Esophagus (tissue), 2 donors: ENCODE measurements around the gene BCAM. TPM values are rescaled to one million over a fixed set of nuclear protein-coding genes. Genes with fewer than 3 reads are reported as not detected.
"Not testable (repeated sequence)": the region's sequence is repeated elsewhere in the genome, so short reads cannot be mapped to it uniquely, and the experiment has no call there.

Experiments
- H3K27ac ChIP-seq, 2 donors: one replicate each; pipeline ENCODE4 v1.5.1; 2013; ENCODE audit warnings: low read depth in 2 of 2, mild to moderate bottlenecking in 2 of 2, inconsistent platforms in 1 of 2, low read length in 1 of 2, moderate library complexity in 1 of 2
- H3K27me3 ChIP-seq, 2 donors: one replicate each; pipeline ENCODE4 v1.6.1; 2013; ENCODE audit warnings: low read length in 2 of 2, control low read depth in 1 of 2, mild to moderate bottlenecking in 1 of 2; ENCODE audit not compliant: insufficient read depth in 2 of 2, control insufficient read depth in 1 of 2
- H3K36me3 ChIP-seq, 2 donors: one replicate each; pipeline ENCODE4 v1.6.1; 2013; ENCODE audit warnings: low read length in 1 of 2; ENCODE audit not compliant: control insufficient read depth in 2 of 2, insufficient read depth in 2 of 2
- H3K4me1 ChIP-seq, 2 donors: one replicate each; pipeline ENCODE4 v1.6.1; 2013; ENCODE audit warnings: low read length in 1 of 2; ENCODE audit not compliant: control insufficient read depth in 2 of 2, insufficient read depth in 2 of 2
- H3K4me3 ChIP-seq, 2 donors: one replicate each; pipeline ENCODE4 v1.5.1; 2013; ENCODE audit warnings: low read length in 2 of 2, mild to moderate bottlenecking in 2 of 2, low read depth in 1 of 2, moderate library complexity in 1 of 2
- H3K9me3 ChIP-seq, 2 donors: one replicate each; pipeline ENCODE4 v1.6.1; 2013; ENCODE audit warnings: mild to moderate bottlenecking in 2 of 2, low read depth in 1 of 2, low read length in 1 of 2, moderate library complexity in 1 of 2; ENCODE audit not compliant: control insufficient read depth in 2 of 2, insufficient read depth in 1 of 2
- WGBS, 2 donors: extraction: QIAGEN DNeasy Blood & Tissue Kit; methylation state at CpG; one replicate each; pipeline ENCODE4 v1.1.7; 2013; 5-methylcytosine and 5-hydroxymethylcytosine counted together
- polyA plus RNA-seq, 2 donors: library from polyadenylated mRNA; stranded (reverse); fragments of 200-250 nt; gene quantifications; one replicate each; pipeline ENCODE4 v1.2.3, GENCODE V29; 2013
- donor health status: healthy with polysubstance abuse.
- donor health status: Bipolar disorder and iron deficiency.

The BCAM gene
- polyA plus RNA-seq, 2 donors: 18.0 to 22.1 TPM

- H3K4me1 ChIP-seq: peaks cover 0 to 4% of the 10 kb centered on the region in 2 donors
- no peaks in the 10 kb centered on the region for H3K9me3 ChIP-seq
- H3K4me3 ChIP-seq: no peak overlapping the region
- H3K27ac ChIP-seq: peak overlapping the region; percentile 77 to 89
- no peaks in the 10 kb centered on the region for H3K36me3 ChIP-seq
- H3K27me3 ChIP-seq: no peaks in the 10 kb centered on the region
- 50 to 59% methylated on average over 6 of the region's 6 CpGs for WGBS, 2 donors
Measured at GRCh38 chr19:44775676-44776240, 33.1 kb upstream of the BCAM start.

- Histone ChIP-seq H3K27ac (peak overlapping the region; percentile 96 to 97), H3K4me1 (peaks cover 0 to 9% of the 10 kb centered on the region in 2 donors), H3K9me3 (no peaks in the 10 kb centered on the region), H3K4me3 (no peak overlapping the region), H3K36me3 (no peaks in the 10 kb centered on the region), H3K27me3 (no peaks in the 10 kb centered on the region)
- 57 to 58% methylated on average over 23 of the region's 23 CpGs for WGBS, 2 donors
Measured at GRCh38 chr19:44776402-44777096, 32.4 kb upstream of the BCAM start.

GRCh38 chr19:44777715-44778347 lies 31.1 kb upstream of the BCAM start, which contains the start of gene CBLC:
TSS of gene CBLC (plus strand) at chr19:44777890. CDS start at chr19:44777932, 42 bp downstream.
- WGBS, 2 donors: 11% methylated on average over 45 to 47 of the region's 47 CpGs
- H3K4me3 ChIP-seq: peak within 1 kb of the TSS; percentile 61 to 71

GRCh38 chr19:44779150-44779549 lies 29.8 kb upstream of the BCAM start:
- Histone ChIP-seq H3K4me3 (no peak overlapping the region), H3K4me1 (peaks cover 0 to 8% of the 10 kb centered on the region in 2 donors), H3K9me3 (no peaks in the 10 kb centered on the region), H3K27ac (no peak overlapping the region), H3K36me3 (peaks cover 0 to 8% of the 10 kb centered on the region in 2 donors), H3K27me3 (no peaks in the 10 kb centered on the region)
- WGBS, 2 donors: 93 to 94% methylated on average over 2 of the region's 2 CpGs

More at GRCh38 chr19:44777715-44778347, 31.1 kb upstream of the BCAM start, which contains the start of gene CBLC:
- Histone ChIP-seq H3K27ac (peak within 1 kb of the TSS; percentile 96 to 97), H3K36me3 (peaks cover 0 to 5% of the 10 kb centered on the region in 2 donors), H3K9me3 (no peaks in the 10 kb centered on the region), H3K27me3 (no peaks in the 10 kb centered on the region), H3K4me1 (peaks cover 0 to 9% of the 10 kb centered on the region in 2 donors)

- H3K27ac ChIP-seq: not testable (repeated sequence)
Measured at GRCh38 chr19:44781694-44782093, 27.2 kb upstream of the BCAM start.

GRCh38 chr19:44782729-44783128 lies 26.2 kb upstream of the BCAM start:
- 90 to 91% methylated on average over 5 of the region's 5 CpGs for WGBS, 2 donors
- no peaks in the 10 kb centered on the region for H3K9me3 ChIP-seq
- H3K27me3 ChIP-seq: no peaks in the 10 kb centered on the region
- peaks cover 0 to 8% of the 10 kb centered on the region in 2 donors for H3K36me3 ChIP-seq
- no peak overlapping the region for H3K27ac ChIP-seq
- H3K4me3 ChIP-seq: no peak overlapping the region
- H3K4me1 ChIP-seq: peaks cover 0 to 8% of the 10 kb centered on the region in 2 donors

More at GRCh38 chr19:44781694-44782093, 27.2 kb upstream of the BCAM start:
- H3K9me3 ChIP-seq, H3K27me3 ChIP-seq, H3K4me1 ChIP-seq, H3K4me3 ChIP-seq, H3K36me3 ChIP-seq: not testable (repeated sequence)
- WGBS, 2 donors: 94 to 95% methylated on average over 2 of the region's 2 CpGs

GRCh38 chr19:44783545-44783944 lies 25.4 kb upstream of the BCAM start:
- Histone ChIP-seq H3K36me3 (peaks cover 0 to 8% of the 10 kb centered on the region in 2 donors), H3K4me3 (no peak overlapping the region), H3K27ac (no peak overlapping the region), H3K4me1 (peaks cover 0 to 8% of the 10 kb centered on the region in 2 donors), H3K9me3 (no peaks in the 10 kb centered on the region), H3K27me3 (no peaks in the 10 kb centered on the region)
- WGBS, 2 donors: 91 to 98% methylated on average over 4 of the region's 4 CpGs

- 79 to 84% methylated on average over 3 of the region's 3 CpGs for WGBS, 2 donors
- H3K27me3 ChIP-seq: no peaks in the 10 kb centered on the region
Measured at GRCh38 chr19:44785271-44785670, 23.6 kb upstream of the BCAM start.

GRCh38 chr19:44785993-44786392 lies 22.9 kb upstream of the BCAM start:
- no peaks in the 10 kb centered on the region for H3K9me3 ChIP-seq
- peaks cover 0 to 12% of the 10 kb centered on the region in 2 donors for H3K36me3 ChIP-seq
- WGBS, 2 donors: 92 to 93% methylated on average over 15 of the region's 15 CpGs
- H3K27me3 ChIP-seq: no peaks in the 10 kb centered on the region
- no peak overlapping the region for H3K4me3 ChIP-seq
- H3K27ac ChIP-seq: no peak overlapping the region
- H3K4me1 ChIP-seq: peaks cover 0 to 5% of the 10 kb centered on the region in 2 donors

More at GRCh38 chr19:44785271-44785670, 23.6 kb upstream of the BCAM start:
- H3K27ac ChIP-seq: no peak overlapping the region
- no peaks in the 10 kb centered on the region for H3K9me3 ChIP-seq
- peaks cover 0 to 12% of the 10 kb centered on the region in 2 donors for H3K36me3 ChIP-seq
- peaks cover 0 to 9% of the 10 kb centered on the region in 2 donors for H3K4me1 ChIP-seq
- no peak overlapping the region for H3K4me3 ChIP-seq
